SK-N-SH treated with all-trans-retinoic acid at 6 μM for 48 hours (cell line): Measurements from ENCODE around the gene CHCHD6.

Experiments
- ATAC-seq: fragments of 200-7000 bp; cut with Tn5 transposase; 3 replicates; pipeline ENCODE4 v1.9.1; 2020; ENCODE audit warnings: mild to moderate bottlenecking, moderate library complexity
- ARNTL ChIP-seq: fragments of 450-650 bp; formaldehyde crosslinking; IDR thresholded peaks from 2 replicates; pipeline ENCODE4 v1.5.0; 2020; ENCODE audit warnings: low read depth, mild to moderate bottlenecking, moderate library complexity, borderline replicate concordance
- BACH2 ChIP-seq: fragments of 250-450 bp; sonication (Bioruptor Pico); IDR thresholded peaks from 2 replicates; pipeline ENCODE4 v1.9.0; 2021; ENCODE audit warnings: mild to moderate bottlenecking, borderline replicate concordance
- CREB5 ChIP-seq: fragments of 250-450 bp; sonication (Bioruptor Pico); IDR thresholded peaks from 2 replicates; pipeline ENCODE4 v1.5.1; 2020; ENCODE audit warnings: low read depth, mild to moderate bottlenecking, moderate library complexity
- CSDC2 ChIP-seq: fragments of 250-450 bp; sonication (Bioruptor Pico); IDR thresholded peaks from 2 replicates; pipeline ENCODE4 v1.5.0; 2020; ENCODE audit warnings: mild to moderate bottlenecking, moderate library complexity
- CSRNP3 ChIP-seq: fragments of 250-450 bp; sonication (Bioruptor Pico); IDR thresholded peaks from 2 replicates; pipeline ENCODE4 v1.5.1; 2021; ENCODE audit warnings: mild to moderate bottlenecking, moderate library complexity
- GLIS3 ChIP-seq: fragments of 250-450 bp; sonication (Bioruptor Pico); IDR thresholded peaks from 2 replicates; pipeline ENCODE4 v1.5.0; 2020; ENCODE audit warnings: mild to moderate bottlenecking, moderate library complexity
- ISL1 ChIP-seq: fragments of 250-450 bp; sonication (Bioruptor Pico); IDR thresholded peaks from 2 replicates; pipeline ENCODE4 v2.1.2; 2022; ENCODE audit warnings: mild to moderate bottlenecking, moderate library complexity
- OSR1 ChIP-seq: fragments of 250-450 bp; sonication (Bioruptor Pico); IDR thresholded peaks from 2 replicates; pipeline ENCODE4 v1.8.0; 2022; ENCODE audit warnings: moderate library complexity, mild to moderate bottlenecking, inconsistent platforms
- PATZ1 ChIP-seq: fragments of 250-450 bp; sonication (Bioruptor Pico); IDR thresholded peaks from 2 replicates; pipeline ENCODE4 v1.8.0; 2020; ENCODE audit warnings: mild to moderate bottlenecking, moderate library complexity, borderline replicate concordance
- POU6F1 ChIP-seq: fragments of 250-450 bp; sonication (Bioruptor Pico); IDR thresholded peaks from 2 replicates; pipeline ENCODE4 v1.8.0; 2021; ENCODE audit warnings: low read depth, mild to moderate bottlenecking, moderate library complexity, borderline replicate concordance
- PPARA ChIP-seq: fragments of 250-450 bp; sonication (Bioruptor Pico); IDR thresholded peaks from 2 replicates; pipeline ENCODE4 v1.5.0; 2020; ENCODE audit warnings: mild to moderate bottlenecking, borderline replicate concordance
- RARB ChIP-seq: fragments of 250-450 bp; sonication (Bioruptor Pico); IDR thresholded peaks from 2 replicates; pipeline ENCODE4 v1.8.0; 2021; ENCODE audit warnings: mild to moderate bottlenecking, moderate library complexity
- SNAI2 ChIP-seq: fragments of 250-450 bp; sonication (Bioruptor Pico); IDR thresholded peaks from 2 replicates; pipeline ENCODE4 v1.5.0; 2020; ENCODE audit warnings: mild to moderate bottlenecking, moderate library complexity
- TCF4 ChIP-seq: fragments of 250-450 bp; sonication (Bioruptor Pico); IDR thresholded peaks from 2 replicates; pipeline ENCODE4 v1.8.0; 2021; ENCODE audit warnings: mild to moderate bottlenecking, moderate library complexity, borderline replicate concordance
- TOX ChIP-seq: fragments of 250-450 bp; sonication (Bioruptor Pico); IDR thresholded peaks from 2 replicates; pipeline ENCODE4 v1.8.0; 2021; ENCODE audit warnings: mild to moderate bottlenecking, moderate library complexity, borderline replicate concordance
- TSHZ2 ChIP-seq: fragments of 250-450 bp; sonication (Bioruptor Pico); IDR thresholded peaks from 2 replicates; pipeline ENCODE4 v1.5.0; 2020; ENCODE audit warnings: mild to moderate bottlenecking, moderate library complexity
- ZC3H10 ChIP-seq: fragments of 250-450 bp; sonication (Bioruptor Pico); IDR thresholded peaks from 2 replicates; pipeline ENCODE4 v1.5.1; 2021; ENCODE audit warnings: mild to moderate bottlenecking, moderate library complexity
- ZFP3 ChIP-seq: fragments of 250-450 bp; sonication (Bioruptor Pico); IDR thresholded peaks from 2 replicates; pipeline ENCODE4 v1.5.0; 2020; ENCODE audit warnings: mild to moderate bottlenecking, moderate library complexity
- ZNF565 ChIP-seq: fragments of 450-650 bp; formaldehyde crosslinking; conservative IDR thresholded peaks from 2 replicates; pipeline ENCODE4 v1.5.0; 2020; ENCODE audit warnings: low read depth, mild to moderate bottlenecking, moderate library complexity
- ZNF70 ChIP-seq: fragments of 450-650 bp; formaldehyde crosslinking; IDR thresholded peaks from 2 replicates; pipeline ENCODE4 v1.5.0; 2020; ENCODE audit warnings: mild to moderate bottlenecking, moderate library complexity

The CHCHD6 gene

GRCh38 chr3:126995254-126995780 is 291.3 kb downstream of the CHCHD6 start:
- TF ChIP-seq GLIS3 (CRISPR knock-in tag) (no peak), RARB (CRISPR knock-in tag) (no peak), TOX (CRISPR knock-in tag) (no peak), CSDC2 (CRISPR knock-in tag) (no peak), CREB5 (CRISPR knock-in tag) (no peak), ARNTL (CRISPR knock-in tag) (no peak), OSR1 (CRISPR knock-in tag) (no peak), ISL1 (no peak), SNAI2 (CRISPR knock-in tag) (no peak), PATZ1 (CRISPR knock-in tag) (no peak), ZNF565 (CRISPR knock-in tag) (no peak), ZC3H10 (CRISPR knock-in tag) (no peak), CSRNP3 (no peak), ZNF70 (CRISPR knock-in tag) (no peak)
- TF ChIP-seq, all 23 proteins: peak for 0
- no peak for ATAC-seq

GRCh38 chr3:126995926-126996512 is 292.0 kb downstream of the CHCHD6 start:
- TF ChIP-seq BACH2: no peak
- no peak for TF ChIP-seq SNAI2 (CRISPR knock-in tag)
- TF ChIP-seq ISL1: no peak
- no peak for TF ChIP-seq TSHZ2 (CRISPR knock-in tag)
- TF ChIP-seq ARNTL (CRISPR knock-in tag): no peak
- no peak for TF ChIP-seq PATZ1 (CRISPR knock-in tag)
- no peak for TF ChIP-seq POU6F1 (CRISPR knock-in tag)
- TF ChIP-seq TCF4 (CRISPR knock-in tag): no peak
- TF ChIP-seq ZNF70 (CRISPR knock-in tag): no peak
- TF ChIP-seq ZFP3 (CRISPR knock-in tag): no peak
- TF ChIP-seq PPARA (CRISPR knock-in tag): no peak
- TF ChIP-seq, all 23 proteins: peak for 0
- 0 out of 3 replicates have a peak, but pooled peaks have one; percentile 12 for ATAC-seq
